NCI-H2171 (cell line): ENCODE data around the gene ATP8A2.
"Not testable (repeated sequence)": the region's sequence is repeated elsewhere in the genome, so short reads cannot be mapped to it uniquely, and the experiment has no call there.

ENCODE experiments used
- DNase-seq: peaks from one replicate; lab custom pipeline; 2025; lab: John Stamatoyannopoulos, UW

The ATP8A2 gene

DNA sequence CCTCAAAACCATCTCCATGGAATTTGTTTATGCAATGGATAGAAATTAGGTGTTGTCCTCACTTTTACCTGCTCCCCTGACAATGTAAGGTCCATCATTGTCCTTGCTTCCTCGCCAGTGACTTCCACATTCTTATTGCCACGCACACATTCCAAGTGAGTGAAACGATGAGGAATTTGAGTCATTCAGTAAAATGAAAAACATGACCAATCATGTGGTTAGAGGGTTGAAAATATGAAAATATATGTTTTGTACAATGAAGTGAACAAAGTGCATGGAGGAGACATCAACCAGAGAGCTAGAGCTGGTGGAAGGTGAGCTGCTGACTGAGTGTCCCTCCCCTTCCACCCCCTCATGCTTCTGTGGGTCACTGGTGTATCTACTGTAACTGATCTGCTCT is 91.7 kb downstream of the ATP8A2 start:
- DNase-seq, result no peak

DNA sequence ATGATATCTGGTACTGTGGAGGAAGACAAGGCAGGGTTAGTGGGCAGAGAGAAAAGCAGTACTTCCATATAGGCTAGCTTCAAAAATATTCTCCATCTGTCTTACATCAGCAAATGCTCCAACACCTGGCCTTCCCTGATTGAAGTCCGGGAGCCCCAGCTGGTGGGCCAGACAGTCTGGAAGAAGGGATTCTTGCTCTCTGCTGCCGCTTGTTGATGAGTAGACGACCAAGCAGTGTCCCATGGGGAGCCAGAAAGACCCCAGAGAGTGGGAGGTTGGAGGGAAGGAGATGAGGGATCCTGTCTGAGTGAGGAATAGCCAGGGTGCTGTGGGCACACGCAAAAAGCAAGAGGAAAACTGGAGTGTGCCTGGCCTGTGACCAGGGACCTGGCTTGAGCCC is 95.1 kb downstream of the ATP8A2 start:
- peak; percentile 50 for DNase-seq

DNA sequence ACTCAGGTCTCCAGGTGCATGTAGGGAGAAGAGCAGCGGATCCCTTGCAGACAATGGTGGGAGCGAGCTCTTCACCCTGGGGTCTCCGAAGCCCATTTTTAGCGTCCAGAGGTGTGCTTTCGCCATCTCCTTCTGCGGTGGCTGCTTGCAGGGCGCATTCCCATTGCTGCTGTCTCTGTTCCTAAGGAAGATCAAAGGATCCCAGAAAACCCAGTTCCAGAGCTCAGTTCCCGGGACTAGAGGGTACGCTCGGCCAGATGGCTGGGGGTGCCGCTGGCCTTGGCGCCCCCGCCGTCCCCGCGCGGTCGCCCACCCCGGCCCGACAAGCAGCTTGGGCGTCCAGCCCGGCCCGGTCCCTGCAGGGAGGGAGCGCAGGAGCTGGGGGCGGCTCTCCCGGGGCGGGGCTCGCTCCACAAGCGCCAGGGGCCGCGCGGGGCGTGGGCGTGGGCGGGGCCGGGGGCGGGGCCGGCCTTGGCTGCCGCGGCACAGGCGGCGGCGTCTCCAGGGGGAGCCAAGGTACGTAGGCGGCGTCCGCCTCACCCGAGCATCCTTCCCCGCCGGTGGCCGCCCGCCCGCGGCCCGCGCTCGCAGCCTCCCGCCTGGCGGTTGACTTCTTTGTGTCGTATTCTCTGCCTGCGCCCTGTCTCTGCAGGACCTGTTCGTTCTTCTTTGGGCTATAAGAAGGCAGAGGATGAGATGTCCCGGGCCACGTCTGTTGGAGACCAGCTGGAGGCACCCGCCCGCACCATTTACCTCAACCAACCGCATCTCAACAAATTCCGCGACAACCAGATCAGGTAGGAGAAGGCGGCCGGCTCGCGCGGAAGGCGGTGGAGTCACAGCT is 96.8 kb downstream of the ATP8A2 start:
- peak; percentile 42 for DNase-seq

DNA sequence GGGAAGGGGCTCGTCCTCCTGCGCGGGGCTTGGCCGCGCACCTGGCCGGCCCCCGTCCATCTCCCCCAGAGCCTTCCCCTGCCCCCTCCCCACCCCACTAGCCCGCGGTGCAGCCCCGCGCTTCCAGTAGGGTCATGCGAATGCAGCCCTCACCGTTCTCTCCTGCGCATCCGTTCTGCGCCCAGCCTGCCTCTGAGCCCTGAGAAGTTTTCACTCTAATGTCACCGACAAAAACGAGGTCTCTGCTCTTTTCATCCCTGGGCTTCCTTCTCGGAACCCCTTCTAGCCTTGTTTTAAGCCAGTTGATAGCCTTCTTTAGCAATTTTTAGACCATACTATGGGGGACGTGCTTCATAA is 97.4 kb downstream of the ATP8A2 start:
- DNase-seq, result no peak

DNA sequence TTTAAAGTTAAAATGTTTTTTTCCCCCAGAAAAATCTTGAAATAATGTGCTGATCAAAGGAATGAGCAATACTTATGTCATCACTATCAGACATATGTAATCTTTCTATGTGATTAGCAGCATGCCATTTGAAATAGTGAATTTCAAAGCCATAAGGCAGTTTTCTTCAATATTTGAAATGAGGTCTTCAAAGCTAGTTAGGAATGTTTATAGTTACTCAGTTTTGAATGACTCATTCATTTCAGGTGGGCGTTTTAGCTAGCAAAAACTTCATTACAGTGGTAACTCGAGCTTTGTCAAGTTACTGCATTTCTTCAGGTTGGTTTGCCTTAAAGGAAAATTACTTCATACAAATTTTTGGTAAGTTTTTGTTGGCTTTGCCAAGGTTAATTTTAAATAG is 102.1 kb downstream of the ATP8A2 start:
- DNase-seq, result no peak

DNA sequence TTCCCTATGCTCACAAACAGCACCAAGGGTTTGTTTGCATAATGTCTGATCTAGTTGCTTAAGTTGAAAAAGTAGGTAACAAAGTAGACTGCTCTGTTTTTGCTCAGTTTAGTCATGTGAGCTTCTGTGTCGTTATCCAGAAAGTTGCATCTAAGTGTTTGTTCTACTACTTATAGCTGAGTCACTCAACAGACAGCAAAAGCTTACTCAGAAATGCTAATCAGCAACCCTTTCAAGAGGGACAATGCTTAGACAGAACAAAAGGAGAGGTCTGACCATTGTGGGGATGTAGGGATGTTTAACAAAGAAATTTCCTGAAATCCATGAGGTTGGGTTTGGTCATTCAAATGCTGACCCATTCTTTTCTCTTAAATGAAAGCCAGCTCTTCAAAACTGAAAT is 106.4 kb downstream of the ATP8A2 start:
- DNase-seq, result no peak

DNA sequence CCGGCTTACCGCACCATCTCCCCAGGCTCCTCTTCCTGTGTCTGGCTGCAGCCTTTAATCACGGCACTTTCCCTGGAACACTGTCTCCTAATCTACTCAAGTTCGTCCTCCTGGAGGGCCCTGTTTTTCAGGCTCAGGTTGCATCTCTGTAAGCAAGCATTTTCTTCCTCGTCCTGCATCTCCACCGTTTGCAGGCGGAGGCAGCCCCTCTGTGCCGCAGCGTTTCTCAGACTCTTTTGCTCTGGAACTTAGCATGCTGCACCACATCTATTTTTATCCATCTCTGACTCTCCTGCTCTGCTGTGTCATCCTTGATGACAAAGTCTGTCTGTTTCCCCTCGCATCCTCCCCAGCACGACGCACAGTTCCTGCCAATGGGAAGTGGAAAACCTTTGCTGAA is 117.5 kb downstream of the ATP8A2 start:
- no peak for DNase-seq

DNA sequence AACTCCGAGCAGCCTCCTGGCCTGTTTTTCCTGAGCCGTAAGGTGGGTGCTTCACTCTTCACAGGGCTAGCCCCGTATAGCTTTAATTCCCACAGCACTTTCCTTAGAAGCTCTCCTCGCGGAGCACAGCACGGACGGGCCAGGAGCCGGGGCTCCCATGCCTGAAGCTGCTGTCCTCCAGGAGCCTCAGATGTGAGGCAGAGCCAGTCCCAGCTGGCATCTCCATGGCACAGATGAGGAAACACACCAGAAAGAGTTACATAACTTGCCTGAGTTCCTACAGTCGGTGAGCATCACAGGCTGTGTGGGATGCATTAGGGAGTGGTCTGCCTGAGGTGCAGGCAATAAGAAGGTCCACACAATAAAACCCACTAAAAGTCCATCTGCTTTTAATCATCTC is 118.5 kb downstream of the ATP8A2 start:
- DNase-seq, result no peak

DNA sequence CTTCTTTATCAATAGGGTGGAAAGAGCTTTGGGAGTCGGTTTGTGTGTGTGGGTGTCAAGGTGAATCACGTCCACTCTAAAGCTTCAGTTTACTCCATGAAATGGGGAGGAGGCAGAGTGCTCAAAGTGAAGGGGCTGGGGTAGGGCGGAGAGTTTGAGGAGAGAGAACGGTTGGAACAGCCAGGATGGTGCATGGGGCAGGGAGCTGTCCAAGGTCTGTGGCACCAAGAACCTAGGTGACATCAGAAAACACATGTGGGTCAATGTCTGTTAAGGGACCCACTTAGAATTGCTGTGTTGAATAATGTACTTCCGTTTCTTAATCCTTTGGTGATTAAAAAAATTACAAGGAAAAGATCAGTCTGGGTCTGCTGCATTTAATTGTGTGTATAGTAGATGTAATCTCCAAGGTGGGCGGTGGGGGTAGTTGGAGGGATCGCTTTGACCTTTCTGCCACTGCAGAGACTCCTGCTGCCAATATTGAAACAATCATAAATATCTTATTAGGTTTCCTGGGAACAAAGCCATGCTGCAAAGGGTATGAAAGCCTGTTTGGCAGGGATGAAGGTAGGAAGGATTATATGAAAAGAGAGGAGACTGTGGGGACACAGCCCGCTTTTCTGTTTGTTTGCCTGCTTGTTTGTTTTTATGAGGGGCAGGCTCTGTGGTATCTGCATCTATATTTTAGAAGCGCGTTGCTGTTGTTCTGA is 122.3 kb downstream of the ATP8A2 start:
- DNase-seq, result no peak

DNA sequence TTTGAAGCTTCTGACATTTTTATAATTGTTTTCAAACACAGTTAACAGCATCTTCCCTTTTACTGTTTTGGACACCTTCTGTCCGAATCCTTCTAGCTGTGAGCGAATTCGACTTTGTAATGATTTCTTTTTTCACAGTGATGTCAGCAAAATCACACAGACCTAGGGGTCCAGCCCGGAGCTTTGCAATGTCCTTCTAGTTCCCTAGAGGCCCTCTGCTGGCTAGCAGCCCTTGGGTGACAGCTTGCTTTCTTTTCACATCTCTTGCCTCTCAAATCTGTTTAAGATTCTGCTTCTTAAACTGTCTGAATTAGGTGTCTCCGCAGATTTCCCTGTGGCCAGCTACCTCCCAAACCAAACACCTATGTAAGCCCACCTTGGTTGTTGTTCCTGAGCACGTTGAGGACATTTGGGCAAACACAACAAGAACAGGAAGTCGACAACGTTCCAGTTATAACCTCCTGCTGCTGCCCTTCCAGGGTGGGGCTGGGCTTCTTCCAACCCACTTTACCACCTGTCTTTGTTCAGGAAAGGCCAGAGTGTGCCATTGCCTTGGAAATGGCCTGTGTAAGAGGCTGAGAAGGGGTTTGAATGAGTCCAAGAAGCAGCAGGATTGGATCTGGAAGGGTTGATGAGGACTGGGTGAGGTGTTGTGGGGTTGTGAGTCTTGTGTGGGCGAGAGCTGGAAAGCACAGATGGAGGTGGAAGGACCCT is 123.1 kb downstream of the ATP8A2 start:
- DNase-seq, result no peak

DNA sequence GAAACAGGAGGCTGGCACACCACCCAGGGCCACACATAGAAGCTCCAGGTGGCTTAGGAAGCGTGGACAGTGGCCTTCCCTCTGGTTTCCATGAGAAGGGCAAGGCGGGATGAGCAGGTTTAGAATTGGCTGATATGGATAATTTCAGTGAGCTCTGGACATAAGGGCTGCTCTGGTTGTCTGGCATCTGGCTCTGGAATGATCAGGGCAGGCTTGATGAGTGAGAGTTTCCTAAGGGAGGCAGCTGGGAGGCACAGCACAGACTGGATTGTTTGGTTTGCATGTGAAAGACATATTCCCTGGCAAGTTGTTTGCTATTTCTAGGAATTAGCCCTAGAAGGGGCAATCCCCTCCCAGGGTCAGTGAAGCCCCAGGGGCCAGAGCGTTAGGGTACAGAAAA is 129.5 kb downstream of the ATP8A2 start:
- no peak for DNase-seq

DNA sequence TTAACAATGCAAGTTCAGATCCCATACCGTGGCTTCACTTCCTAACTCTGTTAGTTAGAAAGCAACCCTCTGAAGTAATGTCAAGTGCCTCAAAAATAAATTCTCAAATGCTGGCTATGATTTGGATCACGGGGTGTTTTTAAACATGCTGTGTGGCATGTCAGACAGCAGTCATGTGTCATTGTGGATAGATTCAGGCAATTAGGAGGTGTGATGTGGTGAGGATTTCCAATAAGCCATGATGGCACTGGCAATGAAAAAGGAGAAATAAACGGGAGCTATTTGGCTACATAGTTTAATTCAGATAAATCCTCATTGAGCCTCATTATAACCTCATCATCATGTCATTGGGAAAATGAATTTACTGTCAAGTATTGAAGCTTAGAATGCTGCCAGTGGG is 130.3 kb downstream of the ATP8A2 start:
- no peak for DNase-seq

DNA sequence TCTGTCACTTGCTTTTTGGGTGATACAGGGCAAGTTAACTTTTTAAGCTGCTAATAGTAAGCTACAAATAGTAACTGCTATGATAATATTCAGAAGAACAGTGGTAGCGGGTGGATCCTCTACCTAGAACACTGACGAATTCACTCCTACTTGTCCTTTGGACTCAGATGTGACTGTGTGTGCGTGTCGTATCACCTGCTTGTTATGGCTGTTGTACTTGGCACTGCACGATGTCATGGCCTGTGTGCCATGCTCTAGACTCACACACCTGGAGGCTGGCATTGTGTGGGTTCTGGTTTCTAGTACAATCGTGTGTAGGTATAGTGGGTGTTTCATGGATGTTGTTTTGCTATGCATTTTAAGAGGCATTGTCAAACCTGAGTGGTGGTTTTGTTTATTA is 130.8 kb downstream of the ATP8A2 start:
- no peak for DNase-seq

DNA sequence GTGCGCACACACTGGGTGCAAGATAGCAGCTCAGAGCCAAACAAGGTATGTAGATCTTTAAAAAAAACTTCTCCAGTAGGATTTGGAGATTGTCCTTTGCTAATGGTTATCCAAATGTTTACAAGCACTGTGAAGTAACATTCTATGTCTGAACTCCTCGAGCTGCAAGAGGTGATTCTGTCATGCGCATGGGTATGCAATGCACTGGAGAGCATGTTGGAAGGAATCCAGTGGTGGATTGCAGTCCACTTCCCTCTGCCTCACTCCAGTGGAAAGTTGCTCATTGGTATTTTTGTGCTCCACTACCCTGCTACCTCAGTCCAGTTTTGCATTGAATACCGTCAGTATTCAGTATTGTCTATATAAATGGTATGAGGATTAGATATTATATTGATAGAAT is 132.1 kb downstream of the ATP8A2 start:
- DNase-seq, result no peak

DNA sequence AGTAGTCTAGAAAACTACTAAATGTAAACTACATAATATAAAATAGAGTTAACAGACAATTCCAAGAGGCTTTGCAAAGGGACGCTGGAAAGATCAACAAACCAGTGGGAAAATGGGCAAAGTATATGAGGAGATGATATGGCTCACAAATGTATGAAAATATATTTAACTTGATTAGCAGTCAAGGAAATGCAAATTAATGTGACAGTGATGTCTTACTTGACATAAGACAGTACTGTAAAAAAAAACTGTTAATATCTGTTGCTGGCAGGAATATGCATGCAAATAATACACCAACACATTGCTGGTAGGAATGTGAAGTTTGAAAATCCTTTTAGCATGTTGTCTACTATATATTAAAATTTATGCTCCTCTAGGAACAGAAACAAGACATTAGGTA is 136.1 kb downstream of the ATP8A2 start:
- DNase-seq, result no peak

DNA sequence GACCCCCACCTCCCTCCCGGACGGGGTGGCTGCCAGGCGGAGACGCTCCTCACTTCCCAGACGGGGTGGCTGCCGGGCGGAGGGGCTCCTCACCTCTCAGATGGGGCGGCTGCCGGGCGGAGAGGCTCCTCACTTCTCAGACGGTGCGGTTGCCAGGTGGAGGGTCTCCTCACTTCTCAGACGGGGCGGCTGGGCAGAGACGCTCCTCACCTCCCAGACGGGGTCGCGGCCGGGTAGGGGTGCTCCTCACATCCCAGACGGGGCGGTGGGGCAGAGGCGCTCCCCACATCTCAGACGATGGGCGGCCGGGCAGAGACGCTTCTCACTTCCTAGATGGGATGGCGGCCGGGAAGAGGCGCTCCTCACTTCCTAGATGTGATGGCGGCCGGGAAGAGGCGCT is 141.3 kb downstream of the ATP8A2 start:
- DNase-seq, result not testable (repeated sequence)

DNA sequence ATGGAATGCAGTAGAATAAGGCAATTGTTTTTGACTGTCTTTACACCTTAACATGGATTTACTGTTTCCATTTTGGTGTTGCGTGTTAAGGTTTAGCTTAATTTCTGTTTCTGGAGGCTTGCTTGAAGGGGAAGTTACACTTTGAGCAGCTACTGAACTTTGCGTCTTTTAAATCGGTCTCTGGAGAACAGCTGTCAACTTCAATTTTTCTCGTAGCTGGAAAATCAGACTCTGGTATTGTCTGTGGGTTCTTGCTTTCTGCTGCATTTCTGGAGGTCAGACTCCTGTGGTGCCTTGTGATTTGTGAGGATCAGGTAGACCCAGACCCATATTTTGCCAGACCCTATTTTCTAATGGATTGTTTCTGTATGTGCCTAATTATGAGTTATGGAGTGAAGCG is 146.7 kb downstream of the ATP8A2 start:
- no peak for DNase-seq

DNA sequence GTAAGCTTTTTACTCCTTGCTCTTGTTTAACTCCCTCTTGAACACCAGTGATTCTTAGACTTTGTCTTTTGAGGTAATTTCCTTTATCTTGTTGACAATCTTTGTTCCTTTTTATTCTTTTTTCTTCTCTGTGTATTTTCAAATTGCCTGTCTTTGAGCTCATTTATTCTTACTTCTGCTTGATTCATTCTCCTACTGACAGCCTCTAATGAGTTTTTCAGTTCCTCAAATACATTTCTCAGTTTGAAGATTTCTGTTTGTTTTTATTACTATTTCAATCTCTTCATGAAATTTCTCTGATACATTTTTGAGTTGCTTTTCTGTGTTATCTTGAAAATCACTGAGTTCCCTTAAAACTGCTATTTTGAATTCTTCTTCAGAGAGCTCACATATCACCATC is 154.1 kb downstream of the ATP8A2 start:
- no peak for DNase-seq

DNA sequence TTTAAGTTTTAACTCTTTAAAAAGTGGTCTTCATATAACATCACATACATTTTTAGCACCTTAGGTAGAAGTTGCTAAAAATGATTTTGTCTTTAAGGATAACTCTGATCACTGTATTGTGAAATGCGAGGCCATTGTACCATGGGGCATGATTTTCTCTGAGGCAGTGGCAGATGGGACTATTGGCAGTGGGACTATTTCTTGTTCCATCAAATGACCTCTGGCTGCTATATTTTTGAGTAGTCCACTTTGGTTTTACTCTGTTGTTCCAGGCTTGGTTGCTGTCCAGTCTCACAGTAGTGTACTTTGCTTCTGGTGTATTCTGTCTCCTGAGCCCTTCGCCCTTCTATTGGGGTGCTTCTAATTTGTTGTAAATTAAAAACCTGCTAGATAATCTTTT is 156.5 kb downstream of the ATP8A2 start:
- DNase-seq, result no peak

DNA sequence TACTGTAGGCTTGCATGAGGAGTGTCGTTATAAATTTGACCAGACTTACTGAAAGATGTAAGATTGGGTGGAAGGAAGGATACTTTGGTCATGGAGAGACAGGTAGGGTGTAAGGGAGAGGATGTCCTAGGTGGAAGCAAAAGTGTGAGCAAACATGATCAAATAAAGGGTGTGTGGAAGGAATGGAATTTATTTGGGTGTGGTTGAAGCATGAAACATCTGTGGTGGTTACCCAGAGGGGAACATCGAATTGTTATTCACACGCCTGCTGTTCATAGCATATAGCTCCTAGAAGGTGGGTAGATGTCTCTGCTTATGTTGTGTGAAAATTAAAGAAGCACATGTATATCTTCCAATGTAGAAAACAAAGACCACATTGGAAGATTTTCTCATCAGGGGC is 157.7 kb downstream of the ATP8A2 start:
- no peak for DNase-seq

DNA sequence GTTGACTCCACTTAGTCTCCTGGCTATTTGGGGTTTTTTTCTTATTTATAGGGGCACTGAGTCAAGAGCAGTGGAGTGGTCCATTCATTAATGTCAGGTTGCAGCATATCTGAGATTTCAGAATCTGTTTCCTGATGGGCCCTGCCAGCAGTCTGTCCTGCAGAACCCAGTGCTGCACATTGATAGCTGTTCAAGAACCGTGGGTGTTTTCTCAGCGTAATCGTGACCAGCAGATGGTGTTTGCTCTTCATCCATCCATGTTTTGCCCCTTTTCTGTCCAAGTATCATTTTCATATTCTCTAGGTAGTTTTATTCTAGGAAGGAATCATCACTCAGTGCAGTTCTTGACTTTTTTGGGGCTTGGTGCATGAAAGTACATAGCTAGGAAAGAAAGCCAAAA is 166.5 kb downstream of the ATP8A2 start:
- no peak for DNase-seq

DNA sequence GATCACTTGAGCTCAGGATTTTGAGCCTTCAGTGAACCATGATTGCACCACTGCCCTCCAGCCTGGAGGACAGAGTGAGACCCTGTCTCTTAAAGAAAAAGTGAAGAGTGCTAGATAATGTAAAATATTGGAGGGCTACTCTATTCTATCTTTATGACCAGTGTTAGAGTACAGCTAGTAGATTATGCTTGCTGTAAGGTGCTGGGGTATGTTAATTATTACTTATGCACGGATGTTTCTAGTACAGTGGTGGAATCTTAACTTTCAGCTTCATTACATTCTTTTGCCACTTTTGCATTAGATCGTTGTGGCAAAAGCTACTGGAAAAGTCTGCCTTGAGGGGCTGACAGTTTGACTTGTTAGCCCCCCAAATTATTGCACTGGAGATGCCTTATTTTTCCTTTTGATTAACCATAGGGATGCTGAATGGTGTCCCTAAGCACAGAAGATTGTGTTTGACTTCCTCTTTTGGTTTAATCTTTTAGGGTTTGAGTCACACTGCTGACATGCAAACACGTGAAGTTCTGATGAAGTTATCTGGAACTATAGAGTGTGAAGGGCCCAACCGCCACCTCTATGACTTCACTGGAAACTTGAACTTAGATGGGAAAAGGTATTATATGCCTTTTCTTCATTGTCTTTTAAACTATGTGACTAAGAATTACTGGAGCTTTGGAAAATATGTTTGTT is 169.8 kb downstream of the ATP8A2 start:
- DNase-seq, result no peak

DNA sequence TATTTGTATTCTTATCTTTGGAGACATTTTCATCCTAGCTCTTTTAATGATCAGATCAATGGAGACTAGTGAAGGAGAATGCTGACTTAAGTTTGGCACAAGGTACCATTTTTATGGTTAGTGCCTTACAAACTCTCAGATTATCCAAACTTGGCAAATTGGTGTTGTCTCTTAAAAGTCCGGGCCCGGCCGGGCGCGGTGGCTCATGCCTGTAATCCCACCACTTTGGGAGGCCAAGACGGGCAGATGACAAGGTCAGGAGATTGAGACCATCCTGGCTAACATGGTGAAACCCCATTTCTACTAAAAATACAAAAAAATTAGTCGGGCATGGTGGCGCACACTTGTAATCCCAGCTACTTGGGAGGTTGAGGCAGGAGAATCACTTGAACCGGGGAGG is 177.2 kb downstream of the ATP8A2 start:
- not testable (repeated sequence) for DNase-seq
